IMR-90 (cell line): ENCODE results near the gene ZNF764. TPM values are rescaled to one million over a fixed set of nuclear protein-coding genes. Genes with fewer than 3 reads are reported as not detected.

Experiments used
- ATAC-seq: fragments of 200-7000 bp; cut with Tn5 transposase; 2 replicates; pipeline ENCODE4 v1.9.1; 2020; ENCODE audit warnings: low read depth, mild to moderate bottlenecking, moderate library complexity
- BruUV-seq: library from RNA; stranded (reverse); fragments of 400-500 nt; replicated peaks from 2 replicates; lab custom pipeline; 2021; lab: Mats Ljungman, UMichigan
- CTCF ChIA-PET: fragments of 300-600 bp; formaldehyde crosslinking; extraction: SDS; loops from one replicate; lab custom pipeline; 2021; ENCODE audit warnings: antibody characterized with exemption; lab: Yijun Ruan, JAX
- POLR2A ChIA-PET: fragments of 300-600 bp; sonication (Branson Sonifier 250); formaldehyde crosslinking; loops from one replicate; lab custom pipeline; 2022; ENCODE audit warnings: antibody characterized with exemption; ENCODE audit not compliant: unreplicated experiment; lab: Charles Lee
- DNase-seq: peaks from one replicate; pipeline ENCODE4 v3.0.0; 2013
- H2AFZ ChIP-seq: replicated peaks from 2 replicates; pipeline ENCODE3; 2013; ENCODE audit warnings: low read length, mild to moderate bottlenecking; ENCODE audit not compliant: poor library complexity
- H2AK5ac ChIP-seq: 2 replicates; pipeline ENCODE4 v1.6.1; 2013; ENCODE audit warnings: low read depth, low read length, inconsistent platforms
- H2AK9ac ChIP-seq: replicated peaks from 2 replicates; pipeline ENCODE3; 2013; ENCODE audit warnings: mild to moderate bottlenecking, low read depth, low read length, moderate library complexity; ENCODE audit not compliant: poor library complexity
- H2BK120ac ChIP-seq: 2 replicates; pipeline ENCODE4 v1.6.1; 2013; ENCODE audit warnings: low read depth, low read length, inconsistent platforms
- H2BK15ac ChIP-seq: 3 replicates; pipeline ENCODE4 v1.6.1; 2013; ENCODE audit warnings: low read depth, low read length, inconsistent platforms
- H2BK20ac ChIP-seq: 2 replicates; pipeline ENCODE4 v1.6.1; 2013; ENCODE audit warnings: low read depth, mild to moderate bottlenecking, inconsistent platforms, low read length, moderate library complexity
- H2BK5ac ChIP-seq: 2 replicates; pipeline ENCODE4 v1.6.1; 2013; ENCODE audit warnings: mild to moderate bottlenecking, low read depth, low read length, inconsistent platforms; ENCODE audit not compliant: poor library complexity, severe bottlenecking
- H3K14ac ChIP-seq: replicated peaks from 2 replicates; pipeline ENCODE4 v1.6.1; 2013; ENCODE audit warnings: low read depth, low read length, inconsistent platforms
- H3K18ac ChIP-seq: 2 replicates; pipeline ENCODE4 v1.6.1; 2013; ENCODE audit warnings: low read depth, low read length, control low read depth
- H3K23ac ChIP-seq: 2 replicates; pipeline ENCODE4 v1.6.1; 2013; ENCODE audit warnings: low read depth, low read length, inconsistent platforms
- H3K27ac ChIP-seq: 2 replicates; pipeline ENCODE4 v1.5.1; 2013; ENCODE audit warnings: mild to moderate bottlenecking, control low read depth, low read length; ENCODE audit not compliant: insufficient read depth
- H3K27me3 ChIP-seq: 2 replicates; pipeline ENCODE4 v1.6.1; 2013; ENCODE audit warnings: low read length; ENCODE audit not compliant: control insufficient read depth, insufficient read depth
- H3K36me3 ChIP-seq: 2 replicates; pipeline ENCODE4 v1.6.1; 2013; ENCODE audit warnings: low read length, mixed read lengths; ENCODE audit not compliant: control insufficient read depth, insufficient read depth
- H3K4ac ChIP-seq: 2 replicates; pipeline ENCODE4 v1.6.1; 2013; ENCODE audit warnings: low read depth, low read length, inconsistent platforms
- H3K4me1 ChIP-seq: 2 replicates; pipeline ENCODE4 v1.6.1; 2013; ENCODE audit warnings: low read length, mixed read lengths; ENCODE audit not compliant: control insufficient read depth, insufficient read depth
- H3K4me2 ChIP-seq: 2 replicates; pipeline ENCODE4 v1.6.1; 2013; ENCODE audit warnings: low read depth, mild to moderate bottlenecking, control low read depth, low read length, moderate library complexity
- H3K4me3 ChIP-seq: 2 replicates; pipeline ENCODE4 v1.5.1; 2013; ENCODE audit warnings: low read depth, mild to moderate bottlenecking, control low read depth, low read length, moderate library complexity; ENCODE audit not compliant: insufficient read depth
- H3K56ac ChIP-seq: 2 replicates; pipeline ENCODE4 v1.6.1; 2013; ENCODE audit warnings: low read length, inconsistent platforms; ENCODE audit not compliant: insufficient read depth; ENCODE audit errors: extremely low read depth
- H3K79me1 ChIP-seq, 2 experiments: 2 replicates each; pipeline ENCODE4 v1.6.1; 2013; ENCODE audit warnings: low read length in 2 of 2, inconsistent platforms in 1 of 2, low read depth in 1 of 2
- H3K9ac ChIP-seq: 2 replicates; pipeline ENCODE4 v1.6.1; 2013; ENCODE audit warnings: low read depth, low read length, control low read depth
- H3K9me1 ChIP-seq: 2 replicates; pipeline ENCODE4 v1.6.1; 2013; ENCODE audit warnings: low read length, inconsistent platforms; ENCODE audit not compliant: insufficient read depth
- H3K9me3 ChIP-seq: 2 replicates; pipeline ENCODE4 v1.6.1; 2013; ENCODE audit warnings: low read length; ENCODE audit not compliant: control insufficient read depth, insufficient read depth
- H4K20me1 ChIP-seq: 2 replicates; pipeline ENCODE4 v1.6.1; 2013; ENCODE audit warnings: low read length, inconsistent platforms; ENCODE audit not compliant: insufficient read depth
- H4K5ac ChIP-seq: 2 replicates; pipeline ENCODE4 v1.6.1; 2013; ENCODE audit warnings: mild to moderate bottlenecking, low read depth, low read length, control low read depth
- H4K8ac ChIP-seq, 2 experiments: 2 replicates each; pipeline ENCODE4 v1.6.1; 2013; ENCODE audit warnings: low read depth in 2 of 2, low read length in 2 of 2, control low read depth in 1 of 2, inconsistent platforms in 1 of 2
- H4K91ac ChIP-seq: 2 replicates; pipeline ENCODE4 v1.6.1; 2013; ENCODE audit warnings: low read depth, low read length, inconsistent platforms; ENCODE audit not compliant: insufficient read depth
- CHD1 ChIP-seq: IDR thresholded peaks from 2 replicates; pipeline ENCODE4 v1.6.1; 2012; ENCODE audit warnings: low read depth, low read length, improper control_type of control experiment
- MAZ ChIP-seq: IDR thresholded peaks from 2 replicates; pipeline ENCODE4 v1.6.1; 2012; ENCODE audit warnings: low read depth, mild to moderate bottlenecking, low read length, improper control_type of control experiment, moderate library complexity, borderline replicate concordance
- WGBS, 2 experiments: methylation state at CpG; one replicate each; pipeline versions ENCODE4 v1.1.5 to v1.1.7; 2013; ENCODE audit warnings: missing lambda C conversion rate in 2 of 2; ENCODE audit not compliant: insufficient read length in 1 of 2; ENCODE audit errors: extremely low coverage in 2 of 2; 5-methylcytosine and 5-hydroxymethylcytosine counted together
- dilution Hi-C: fragments of 300-500 bp; cut with HindIII; formaldehyde crosslinking; loops from one replicate; pipeline ENCODE4 v1.14.3; 2018; ENCODE audit warnings: low sequenced_read_pairs; ENCODE audit not compliant: unreplicated experiment
- in situ Hi-C: fragments of 300-500 bp; cut with MboI; formaldehyde crosslinking; loops from 3 replicates; pipeline ENCODE4 v1.14.3; 2019; ENCODE audit warnings: low sequenced_read_pairs, inconsistent platforms, mixed read lengths
- intact Hi-C: fragments of 100-400 bp; cut with micrococcal nuclease; formaldehyde crosslinking; loops from 2 replicates; pipeline ENCODE4 v1.10.0; 2022
- polyA plus RNA-seq, 3 experiments: library from polyadenylated mRNA; depleted of rRNA; stranded (reverse); fragments of >200 nt; gene quantifications; 2 replicates each; pipeline ENCODE4 v1.2.3, GENCODE V29; 2012; ENCODE audit warnings: low replicate concordance in 1 of 3
- total RNA-seq: library from RNA; depleted of rRNA; stranded (reverse); fragments of >200 nt; gene quantifications from 2 replicates; pipeline ENCODE4 v1.2.3, GENCODE V29; 2012

Gene ZNF764
- total and polyA plus RNA-seq, 2 of the 4 experiments (the other 2 are of a cell fraction), result 2.2 to 4.6 TPM

DNA sequence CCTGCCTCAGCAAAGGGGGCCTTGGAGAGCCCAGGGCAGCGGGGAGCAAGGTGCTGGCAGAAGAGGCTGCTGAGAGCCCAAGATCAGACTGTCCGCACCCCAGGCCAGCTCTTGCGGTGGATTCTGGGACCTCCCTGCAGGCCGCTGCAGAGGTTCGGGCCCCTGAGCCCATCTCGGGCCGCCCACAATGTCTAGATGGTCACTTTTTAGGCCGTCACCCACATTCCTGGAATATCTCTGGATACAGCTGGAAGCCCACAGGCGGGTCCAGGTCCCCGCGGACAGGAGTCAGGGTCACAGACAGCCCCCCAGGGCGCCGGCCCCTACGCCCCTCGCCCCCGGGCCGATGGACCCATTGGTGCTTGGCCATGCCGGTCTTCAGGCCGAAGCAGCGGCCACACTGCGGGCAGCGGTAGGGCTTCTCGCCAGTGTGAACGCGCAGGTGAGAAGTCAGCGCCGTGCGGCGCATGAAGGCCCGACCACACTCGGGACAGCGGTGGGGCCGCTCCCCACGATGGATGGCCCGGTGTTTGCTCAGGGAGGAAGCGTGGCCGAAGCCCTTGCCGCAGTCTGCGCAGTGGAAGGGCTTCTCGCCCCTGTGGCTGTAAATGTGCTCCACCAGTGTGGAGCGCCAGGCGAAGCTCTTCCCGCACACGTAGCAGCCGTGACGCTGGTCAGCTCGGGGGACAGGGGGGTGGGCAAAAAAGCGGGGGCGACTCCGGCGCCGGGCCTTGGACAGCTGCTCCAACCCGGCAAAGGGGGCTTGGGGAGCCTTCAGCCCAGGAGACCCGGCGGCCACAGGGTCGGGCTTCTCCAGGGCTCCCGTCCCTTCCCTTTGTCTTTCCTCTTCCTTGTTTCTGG, 25.7 kb downstream of the ZNF764 start (continued):
- TF ChIP-seq MAZ, result no peak

DNA sequence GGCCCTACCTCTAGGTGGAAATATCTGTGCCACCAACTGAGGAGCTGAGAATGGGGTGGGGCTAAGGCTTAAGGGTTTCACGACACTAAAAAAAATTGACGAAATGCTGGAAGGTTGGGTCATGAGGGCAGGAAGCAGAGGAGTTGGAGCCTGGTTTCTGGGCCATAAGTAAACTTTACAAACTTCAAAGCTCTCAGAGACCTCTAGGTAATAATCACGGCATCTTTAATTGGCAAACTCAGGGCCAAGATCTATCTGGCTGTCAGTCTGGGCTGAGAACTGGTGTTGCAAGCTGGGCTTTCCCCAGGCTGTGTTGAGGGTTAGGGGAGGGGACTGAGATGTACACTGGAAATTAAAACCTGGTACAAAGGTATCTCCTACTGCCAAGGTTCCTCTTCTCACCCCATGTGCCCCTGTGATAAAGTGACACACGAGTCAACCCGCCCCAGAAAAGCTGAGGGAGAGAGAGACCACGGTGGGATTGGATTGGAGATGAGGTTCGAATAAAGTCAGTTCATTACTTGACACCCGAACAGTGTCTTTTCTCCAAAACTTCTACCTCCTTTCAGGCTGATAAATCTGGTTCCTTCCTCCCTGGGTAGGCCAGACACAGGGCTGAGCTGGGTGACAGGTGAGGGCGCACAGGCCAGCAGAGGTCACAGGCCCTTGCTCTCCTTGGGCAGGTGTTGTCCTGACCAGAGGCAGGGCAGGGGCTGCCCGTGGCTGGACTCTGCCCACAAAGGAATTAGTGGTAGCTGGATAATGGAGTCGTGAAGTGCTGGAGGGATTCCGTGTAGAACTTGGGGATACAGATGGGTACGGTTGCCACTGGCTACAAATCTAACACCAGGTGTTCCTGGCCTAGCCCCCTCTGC, 27.8 kb downstream of the ZNF764 start:
- intact Hi-C loops (no loop called here), dilution Hi-C loops (no loop called here)
- ATAC-seq, result no peak

More for the DNA sequence above, 27.8 kb downstream of the ZNF764 start:
- H2BK5ac ChIP-seq, result no peak overlapping the region
- in situ Hi-C loops, result no loop called here
- no peak overlapping the region for H4K91ac ChIP-seq
- no peak overlapping the region for H4K8ac ChIP-seq
- peaks cover 15% of the 10 kb centered on the region for H3K9me1 ChIP-seq
- H3K4me3 ChIP-seq, result no peak overlapping the region
- peaks cover 10 to 29% of the 10 kb centered on the region in 2 experiments for H3K79me1 ChIP-seq
- H3K4me1 ChIP-seq, result peaks cover 8% of the 10 kb centered on the region
- H3K27me3 ChIP-seq, result no peaks in the 10 kb centered on the region
- H3K27ac ChIP-seq, result no peak overlapping the region
- WGBS, 2 experiments, result no CpG with 5 or more reads among the region's 13 CpGs
- H3K9me3 ChIP-seq, result no peaks in the 10 kb centered on the region
- ChIA-PET CTCF (no interaction called here), POLR2A (no interaction called here)
- no peak overlapping the region for H2BK120ac ChIP-seq
- TF ChIP-seq CHD1, result no peak
- H2AK9ac ChIP-seq, result no peak overlapping the region
- H4K5ac ChIP-seq, result no peak overlapping the region
- no peak overlapping the region for H2BK20ac ChIP-seq
- H3K4ac ChIP-seq, result no peak overlapping the region
- H3K18ac ChIP-seq, result no peak overlapping the region
- H3K36me3 ChIP-seq, result peaks cover 5% of the 10 kb centered on the region; the same call in 1 of the 2 replicates
- H3K23ac ChIP-seq, result no peak overlapping the region
- no peak overlapping the region for H3K56ac ChIP-seq
- DNase-seq, result no peak
- no peaks in the 10 kb centered on the region for H4K20me1 ChIP-seq
- no peak overlapping the region for H2BK15ac ChIP-seq
- no peak overlapping the region for H3K4me2 ChIP-seq
- H3K14ac ChIP-seq, result no peak overlapping the region
- BruUV-seq, result no TSS peak
- no peak overlapping the region for H3K9ac ChIP-seq
- no peak overlapping the region for H2AFZ ChIP-seq
- no peak overlapping the region for H2AK5ac ChIP-seq
